CD1c-positive myeloid dendritic cell (primary cell): ENCODE results near the gene CHAC1.

Experiments
- DNase-seq: peaks from one replicate; pipeline ENCODE4 v3.0.0-alpha.2; 2016; ENCODE audit errors: extremely low spot score

Gene CHAC1, protein sequence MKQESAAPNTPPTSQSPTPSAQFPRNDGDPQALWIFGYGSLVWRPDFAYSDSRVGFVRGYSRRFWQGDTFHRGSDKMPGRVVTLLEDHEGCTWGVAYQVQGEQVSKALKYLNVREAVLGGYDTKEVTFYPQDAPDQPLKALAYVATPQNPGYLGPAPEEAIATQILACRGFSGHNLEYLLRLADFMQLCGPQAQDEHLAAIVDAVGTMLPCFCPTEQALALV

DNA sequence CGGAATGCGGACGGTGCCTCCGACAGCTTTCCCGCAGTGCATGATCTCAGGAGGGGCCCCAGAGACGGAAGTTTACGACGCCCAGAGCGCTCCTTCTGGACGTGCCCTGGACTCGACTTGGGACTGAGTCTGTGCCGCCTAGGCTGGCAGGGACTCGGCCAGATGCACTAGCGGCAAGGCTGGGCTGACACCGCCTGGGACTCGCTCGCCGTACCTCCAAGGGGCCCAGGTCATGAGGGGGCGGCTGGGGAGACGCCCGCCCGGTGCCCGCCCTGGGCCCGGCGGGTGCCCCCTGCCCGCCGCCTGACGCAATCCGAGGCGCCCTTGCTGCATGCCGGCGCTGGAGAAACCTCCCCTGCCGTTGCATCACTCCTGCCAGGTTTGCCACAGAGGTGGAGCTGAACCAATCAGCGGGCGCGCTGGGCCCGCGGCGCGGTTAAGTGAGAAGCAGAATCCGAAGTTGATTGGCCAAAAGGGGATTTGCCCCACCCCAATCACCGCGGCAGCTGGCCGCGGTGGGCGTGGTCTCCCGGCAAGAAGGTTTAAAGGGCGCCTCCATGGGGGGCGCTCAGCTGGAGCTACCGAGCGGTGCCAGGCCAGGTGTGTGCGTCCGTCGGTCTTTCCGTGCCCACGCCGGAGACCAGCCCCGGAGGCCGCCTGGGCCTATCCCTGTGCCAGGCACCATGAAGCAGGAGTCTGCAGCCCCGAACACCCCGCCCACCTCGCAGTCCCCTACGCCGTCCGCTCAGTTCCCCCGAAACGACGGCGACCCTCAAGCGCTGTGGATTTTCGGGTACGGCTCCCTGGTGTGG is at the start of gene CHAC1:
CHAC1 (plus strand) TSS at position 571 of the 812 bp plus-strand sequence; CDS start at position 684, 113 bp downstream.
- peak; percentile 96 for DNase-seq

DNA sequence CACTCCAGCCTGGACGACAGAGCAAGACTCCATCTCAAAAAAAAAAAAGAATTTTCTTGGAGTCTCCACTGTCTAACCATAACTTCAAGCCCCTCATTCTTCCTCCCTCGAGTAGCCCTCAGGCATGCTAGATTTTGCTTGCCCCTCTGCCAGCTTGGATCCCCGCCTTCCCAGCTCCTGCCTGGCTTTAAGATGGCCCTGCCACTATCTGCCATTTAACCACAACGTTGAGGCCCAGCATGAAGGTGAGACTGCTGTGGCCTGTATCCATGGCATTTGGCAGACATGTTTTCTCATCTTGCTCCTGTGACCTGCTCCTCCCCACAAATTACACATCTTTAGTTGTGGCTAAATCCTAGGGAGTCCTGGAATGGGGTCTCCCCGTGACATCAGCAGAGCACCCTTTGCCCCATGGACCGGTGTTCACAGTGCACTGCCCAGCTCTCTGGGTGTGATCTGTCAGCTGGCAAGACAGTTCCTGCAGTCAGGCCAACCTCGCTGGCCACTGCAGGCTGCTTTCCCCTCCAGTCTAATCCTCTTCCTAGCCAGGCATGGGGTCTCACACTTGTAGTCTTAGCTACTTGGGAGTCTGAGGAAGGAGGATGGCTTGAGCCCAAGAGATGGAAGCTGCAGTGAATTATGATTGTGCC is 48.6 kb upstream of the CHAC1 start:
- no peak for DNase-seq

DNA sequence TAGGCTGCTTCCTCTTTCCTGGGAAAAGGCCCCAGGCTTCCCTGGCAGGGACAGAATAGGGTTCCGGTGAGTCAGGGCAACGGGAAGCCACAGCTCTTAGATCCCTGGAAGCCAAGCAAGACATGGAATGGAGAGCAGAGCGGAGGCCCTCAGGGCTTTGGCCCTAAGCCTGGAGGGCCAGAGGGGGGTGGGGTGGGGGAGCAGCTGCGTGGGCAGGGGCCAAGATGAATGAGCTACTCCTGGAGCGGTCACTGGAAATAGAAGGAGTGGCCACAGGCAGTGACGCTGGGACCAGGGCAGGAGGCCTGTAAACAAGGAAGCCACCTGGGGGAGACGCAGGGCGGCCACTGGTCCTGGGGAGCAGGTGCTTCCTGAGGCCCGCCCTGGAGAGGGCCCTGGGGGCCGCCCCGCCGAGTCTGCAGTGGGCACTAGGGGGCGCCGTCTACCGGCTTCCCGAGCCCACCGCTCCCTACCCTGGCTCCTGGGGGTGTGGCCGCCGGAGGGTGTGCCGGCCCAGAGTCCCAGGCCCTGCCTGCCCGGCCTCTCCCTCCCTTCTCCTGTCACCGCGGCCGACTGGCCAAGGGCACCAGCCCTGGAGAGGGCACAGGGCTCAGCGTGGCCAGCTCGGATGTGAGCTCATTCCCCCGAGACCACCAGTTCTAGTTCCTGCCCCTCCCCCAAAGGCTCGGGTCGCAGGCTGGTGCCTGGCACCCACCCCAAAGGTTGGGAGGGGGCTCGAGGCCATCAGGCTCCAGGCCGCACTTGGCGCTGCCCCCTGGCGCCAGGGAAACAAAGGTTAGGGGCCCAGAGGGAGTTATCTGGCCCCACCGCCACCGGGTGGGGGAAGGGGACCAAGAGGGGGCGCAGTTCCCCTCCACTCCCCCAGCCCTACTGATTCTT is 46.9 kb upstream of the CHAC1 start:
- DNase-seq, result peak; percentile 64

DNA sequence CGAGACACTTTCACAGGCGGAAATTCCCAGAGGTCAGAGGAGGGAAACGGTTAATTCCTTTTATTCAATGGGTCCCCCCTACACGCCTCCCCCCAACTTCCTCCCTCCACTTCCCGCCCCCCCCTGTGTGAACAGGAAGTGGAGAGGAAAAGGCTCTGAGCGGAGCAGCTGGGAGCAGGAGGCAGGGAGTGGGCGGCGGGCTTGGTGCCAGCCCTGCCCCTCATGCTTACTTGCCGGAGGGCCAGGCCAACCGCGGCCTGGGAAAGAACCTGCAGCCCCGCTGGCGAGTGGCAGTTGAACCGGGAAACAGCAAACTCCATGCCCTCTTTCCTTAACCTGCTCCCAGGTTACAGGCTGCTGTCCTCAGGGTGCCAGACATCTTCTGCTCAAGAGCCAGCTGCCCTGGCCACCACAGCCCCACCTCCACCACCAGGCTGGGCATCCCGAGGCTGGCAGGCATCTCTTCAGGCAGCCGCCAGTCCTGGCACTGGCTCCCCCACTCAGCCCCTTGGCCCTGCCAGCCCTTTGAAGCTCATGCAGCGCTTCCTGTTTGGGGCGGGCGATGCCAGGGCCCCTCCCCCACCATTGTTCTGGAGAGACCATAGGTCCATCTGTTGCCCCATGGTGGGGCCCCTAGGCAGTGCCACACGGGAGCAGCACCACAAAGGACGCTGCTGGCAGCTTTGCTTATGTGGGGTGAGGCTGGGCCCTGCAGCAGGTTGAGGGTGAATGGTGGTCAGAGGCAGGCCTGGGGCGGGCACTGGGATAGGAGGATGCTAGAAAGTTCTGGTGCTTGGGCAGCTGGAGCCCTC is 46.1 kb upstream of the CHAC1 start:
- peak; percentile 60 for DNase-seq

DNA sequence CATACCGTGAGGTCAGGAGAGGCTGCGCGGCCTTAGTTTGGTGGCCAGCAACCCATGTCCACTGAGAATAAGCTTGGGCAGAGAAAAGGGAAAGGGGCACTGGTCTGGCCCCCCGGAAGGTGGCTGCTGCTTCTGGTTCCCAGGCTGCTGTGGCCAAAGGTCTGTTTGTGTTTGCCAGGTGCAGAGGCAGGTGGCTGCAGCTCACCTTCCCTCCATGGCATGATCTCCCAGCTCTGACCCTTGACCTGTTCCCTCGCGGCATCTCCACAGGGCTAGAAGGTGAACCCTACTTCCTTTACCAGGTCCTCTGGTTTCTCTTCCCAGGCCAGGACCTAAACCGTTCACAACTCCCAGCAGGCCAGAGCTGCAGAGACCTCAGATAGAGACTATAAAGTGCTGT is 45.2 kb upstream of the CHAC1 start:
- no peak for DNase-seq

DNA sequence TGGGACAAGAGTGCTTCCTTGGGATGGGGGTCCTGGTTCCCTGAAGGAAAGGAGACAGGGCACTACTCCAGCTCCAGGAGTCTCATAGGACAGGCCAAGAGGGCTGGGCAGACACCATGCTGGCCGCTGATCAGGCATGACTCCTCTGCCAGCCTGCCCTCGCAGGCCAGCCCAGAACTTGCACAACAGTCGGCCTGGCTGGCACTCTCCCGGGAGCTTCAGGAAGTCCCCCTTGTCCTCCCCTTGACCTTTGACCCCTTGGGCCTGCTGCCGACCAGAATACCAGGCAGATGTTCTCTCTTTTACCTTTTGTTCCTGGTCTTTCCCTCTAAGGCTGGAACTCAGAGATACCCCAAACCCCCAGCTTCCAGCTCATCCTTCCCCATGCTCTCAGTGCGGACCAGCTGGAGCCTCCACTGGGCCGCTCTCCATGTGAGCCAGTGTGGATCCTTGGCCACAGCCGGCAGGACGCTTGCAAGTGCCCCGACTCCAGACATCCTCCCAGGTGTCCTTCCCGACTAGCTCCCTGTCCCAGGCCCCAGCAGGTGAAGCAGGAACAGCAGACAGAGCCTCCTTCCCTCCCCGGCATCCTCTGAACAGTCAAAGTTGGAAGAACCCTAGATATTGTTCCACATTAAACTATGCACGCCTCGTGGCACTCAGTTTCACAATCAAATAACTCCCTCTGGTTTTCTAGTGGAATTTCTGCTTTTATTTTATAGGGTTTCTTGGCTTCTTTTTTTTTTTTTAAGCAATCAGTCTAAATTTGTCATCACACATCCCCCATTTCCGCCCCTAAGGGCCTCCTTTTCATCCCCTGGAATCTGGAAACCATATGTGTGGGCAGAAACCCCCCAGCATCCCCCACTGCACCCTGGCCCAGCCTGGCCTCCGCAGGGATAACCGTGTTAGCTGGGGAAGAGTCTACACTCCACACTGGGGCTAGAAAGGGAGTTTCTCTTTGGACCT is 43.3 kb upstream of the CHAC1 start:
- DNase-seq, result peak; percentile 39

DNA sequence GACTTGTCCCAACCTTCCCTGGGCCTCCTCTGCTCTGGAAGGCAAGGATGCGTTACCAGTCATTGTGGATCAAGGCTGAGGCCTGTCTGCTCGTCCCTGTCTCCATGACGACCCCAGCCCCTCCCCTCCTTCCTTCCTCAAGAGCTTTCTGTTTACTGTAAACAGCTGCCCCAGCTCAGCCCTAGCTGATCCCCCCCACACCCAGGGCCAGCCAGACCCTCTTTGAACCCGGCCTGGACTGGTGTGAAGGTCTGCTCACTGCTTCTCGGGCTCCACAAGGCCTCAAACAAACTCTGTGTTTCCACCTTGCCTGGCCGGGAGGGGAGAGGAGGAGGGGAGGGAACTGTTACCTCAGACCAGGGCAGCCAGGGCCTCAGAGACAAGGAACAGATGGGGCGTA is 42.1 kb upstream of the CHAC1 start:
- no peak for DNase-seq

DNA sequence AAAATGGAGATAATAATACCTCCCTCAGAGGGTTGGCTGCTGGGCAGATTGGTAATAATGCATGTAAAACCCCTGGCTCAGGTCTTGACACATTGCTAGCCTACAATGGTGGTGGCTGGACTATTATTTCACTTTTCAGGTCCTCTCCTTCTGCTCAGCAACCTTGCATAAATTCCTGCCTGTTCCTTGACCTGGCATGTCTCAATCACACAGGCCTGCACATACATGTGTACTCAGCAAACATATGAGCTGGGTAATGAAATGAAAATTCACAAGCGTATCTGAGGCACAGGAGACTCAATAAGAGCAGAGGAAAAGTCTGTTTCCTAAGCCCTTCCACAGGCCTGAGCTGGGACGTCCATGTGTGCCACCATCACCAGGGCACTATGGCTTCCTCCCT is 41.6 kb upstream of the CHAC1 start:
- no peak for DNase-seq

DNA sequence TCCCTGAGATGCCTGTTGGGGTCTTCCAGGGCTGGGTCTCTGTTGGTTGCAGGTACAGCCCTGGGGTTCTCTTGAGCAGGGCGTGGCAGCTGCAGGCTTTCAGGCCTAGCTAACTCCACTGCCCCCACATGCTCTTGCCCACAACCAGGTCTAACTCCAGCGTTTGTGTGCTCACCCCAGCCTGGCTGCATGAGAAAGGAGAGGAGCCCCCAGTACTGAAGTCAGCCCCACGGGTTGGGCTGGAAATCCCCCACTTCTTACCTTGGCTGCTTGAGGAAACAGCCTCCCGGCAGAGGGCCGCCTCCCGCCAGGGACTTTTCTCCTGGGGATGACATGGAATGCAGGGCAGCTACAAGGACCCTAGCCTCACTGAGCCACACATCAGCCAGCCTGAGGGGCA is 40.8 kb upstream of the CHAC1 start:
- no peak for DNase-seq

DNA sequence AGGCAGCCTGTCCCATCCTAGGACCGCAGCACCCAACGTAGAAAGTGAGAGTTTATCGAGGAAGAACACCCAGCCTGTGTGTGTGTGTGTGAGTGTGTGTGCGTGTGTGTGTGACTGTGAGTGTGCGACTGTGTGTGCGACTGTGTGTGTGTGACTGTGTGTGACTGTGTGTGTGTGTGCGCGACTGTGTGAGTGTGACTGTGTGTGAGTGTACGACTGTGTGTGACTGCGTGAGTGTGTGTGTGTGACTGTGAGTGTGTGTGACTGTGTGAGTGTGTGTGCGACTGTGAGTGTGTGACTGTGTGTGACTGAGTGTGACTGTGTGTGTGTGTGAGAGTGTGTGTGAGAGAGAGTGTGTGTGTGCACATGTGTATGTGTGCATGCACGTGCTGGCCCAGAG is 39.3 kb upstream of the CHAC1 start:
- DNase-seq, result no peak

DNA sequence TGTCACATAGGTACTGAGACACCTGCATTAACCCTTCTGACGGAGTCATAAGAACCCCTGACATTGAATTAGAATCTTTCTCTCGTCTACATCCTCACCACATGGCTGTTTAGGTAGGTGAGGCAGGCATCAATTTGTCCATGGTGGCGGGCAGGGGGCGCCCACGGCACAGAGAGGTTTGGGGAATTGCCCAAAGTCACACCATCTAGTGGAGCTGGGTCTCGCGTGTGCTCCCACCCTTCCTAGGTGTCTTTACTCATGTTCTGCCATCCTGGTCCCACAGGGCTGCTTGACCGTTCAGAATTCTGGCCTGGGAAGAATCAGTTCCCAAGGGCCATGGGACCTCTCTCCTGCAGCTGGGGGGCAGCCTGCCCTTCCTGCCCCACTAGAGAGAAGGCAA is 38.8 kb upstream of the CHAC1 start:
- DNase-seq, result no peak

DNA sequence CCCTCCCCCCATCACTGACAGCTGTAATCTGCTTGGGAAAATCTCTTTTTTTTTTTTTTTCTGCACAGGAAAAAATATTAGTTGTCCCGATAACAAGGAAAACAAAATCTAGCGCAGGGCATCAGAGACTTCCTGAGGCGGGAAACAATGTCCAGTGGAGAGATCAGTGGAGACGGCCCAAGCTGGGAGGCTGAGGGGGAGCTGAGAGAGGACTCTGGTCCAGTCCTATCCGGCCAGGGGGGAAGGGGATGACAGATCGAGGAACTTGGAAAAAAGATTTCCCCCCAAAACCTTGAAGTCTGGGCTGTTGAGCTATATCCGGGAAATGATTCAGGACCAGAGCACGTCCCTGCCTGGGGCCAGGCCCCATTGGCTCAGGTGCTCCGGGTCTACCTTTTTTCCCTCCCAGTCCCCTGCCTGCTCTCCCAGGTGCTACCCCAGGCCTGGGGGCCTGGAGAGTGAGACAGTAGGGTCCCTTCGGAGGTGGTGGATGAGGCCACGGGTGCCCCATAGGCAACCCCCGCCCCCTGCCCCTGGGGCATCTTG is 38.1 kb upstream of the CHAC1 start:
- DNase-seq, result no peak

DNA sequence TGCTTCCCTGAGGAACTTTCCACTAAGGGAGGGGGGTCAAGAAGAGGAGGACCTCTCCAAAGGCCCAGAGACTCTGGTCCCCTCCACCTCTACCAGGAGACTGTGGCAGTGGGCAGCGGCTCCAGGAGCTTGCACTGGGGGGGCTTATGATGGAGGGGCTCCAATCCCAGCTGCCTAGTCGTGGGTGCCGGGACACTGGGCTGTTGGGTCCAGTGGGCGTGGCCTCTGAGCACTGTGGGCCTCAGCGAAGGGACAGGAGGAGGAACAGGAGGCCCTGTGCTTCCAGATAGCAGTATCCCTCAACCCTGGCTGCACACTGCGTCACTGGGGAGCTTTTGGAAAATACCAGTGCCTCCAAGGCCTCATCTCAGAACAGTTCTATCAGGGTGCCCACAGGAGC is 37.6 kb upstream of the CHAC1 start:
- no peak for DNase-seq

DNA sequence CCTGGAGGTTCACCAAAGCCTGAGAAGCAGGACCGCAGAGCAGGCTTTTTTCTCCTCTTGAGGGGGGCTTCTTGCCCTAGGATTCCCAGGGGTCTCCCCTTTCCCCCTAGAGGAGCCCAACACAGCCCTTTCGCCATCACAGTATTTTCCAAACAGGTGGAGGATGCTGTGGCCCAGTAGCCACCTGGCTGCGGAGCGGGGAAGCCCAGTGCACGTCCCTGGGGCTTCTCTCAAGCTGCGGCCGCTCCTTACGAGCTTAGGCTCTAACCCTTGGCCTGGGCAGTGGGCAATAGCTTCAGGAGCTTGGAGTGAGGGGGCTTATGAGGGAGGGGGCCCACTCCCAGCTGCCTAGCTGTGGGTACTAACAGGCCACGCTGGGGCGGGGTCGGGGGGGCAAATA is 35.7 kb upstream of the CHAC1 start:
- DNase-seq, result no peak

DNA sequence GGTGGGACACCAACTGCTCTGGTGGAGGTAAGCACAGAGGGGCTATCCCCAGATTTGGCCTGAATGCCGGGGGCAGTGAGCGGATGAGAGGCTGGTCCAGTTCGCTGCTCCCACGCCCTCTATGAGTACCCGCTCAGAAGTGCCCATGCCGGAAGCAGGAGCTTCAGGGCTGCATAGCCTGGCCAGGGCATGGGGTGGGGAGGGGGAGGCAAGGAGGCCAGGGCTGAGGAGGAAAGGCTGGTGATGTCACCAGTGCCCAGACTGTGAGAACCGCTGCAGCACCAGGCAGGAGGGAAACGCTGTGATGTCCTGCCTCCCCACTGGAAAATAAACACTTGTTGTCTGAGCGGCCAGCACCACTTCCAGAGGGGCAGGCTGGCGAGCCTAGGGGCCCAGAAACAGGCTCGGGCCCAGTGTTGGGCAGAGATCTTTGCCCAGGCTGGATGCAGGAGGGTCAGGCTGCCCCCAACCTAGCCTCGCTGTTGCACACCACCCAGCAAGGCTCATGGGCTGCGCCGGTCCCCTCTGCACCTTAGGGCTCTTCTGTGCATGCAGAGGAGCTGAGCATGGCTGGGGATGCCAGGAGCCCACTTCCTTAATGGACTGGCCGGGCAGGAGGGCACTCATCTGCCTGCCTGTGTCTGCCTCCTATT is 35.0 kb upstream of the CHAC1 start:
- DNase-seq, result no peak

DNA sequence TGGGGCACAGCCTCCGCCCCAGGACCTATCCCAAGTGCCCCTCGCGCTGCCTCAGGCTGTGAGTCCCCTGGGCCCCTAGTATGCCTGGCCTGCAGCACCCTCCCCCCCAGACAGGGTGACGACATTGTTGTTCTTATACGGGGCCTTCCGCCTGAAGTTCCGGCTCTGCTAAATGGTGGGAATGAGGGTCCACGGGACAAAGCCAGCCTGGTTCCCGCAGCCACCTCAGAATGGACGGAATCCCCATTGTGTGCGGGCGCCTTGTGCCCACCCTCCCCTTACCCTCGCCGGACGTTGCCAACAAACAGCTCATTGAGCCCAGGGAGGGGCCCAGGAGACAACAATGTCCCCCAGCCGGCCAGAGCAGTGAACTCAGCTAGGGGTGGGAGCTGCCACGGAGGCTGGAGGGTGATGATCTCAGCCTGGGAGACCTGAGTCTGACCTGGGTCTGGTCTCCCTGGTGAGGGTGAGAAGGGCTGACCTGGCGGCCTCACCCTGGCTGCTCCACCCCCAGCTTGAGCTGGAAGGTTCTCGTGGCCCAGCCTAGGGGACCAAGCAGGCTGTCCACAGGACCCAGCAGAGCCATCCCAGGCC is 34.4 kb upstream of the CHAC1 start:
- DNase-seq, result no peak

DNA sequence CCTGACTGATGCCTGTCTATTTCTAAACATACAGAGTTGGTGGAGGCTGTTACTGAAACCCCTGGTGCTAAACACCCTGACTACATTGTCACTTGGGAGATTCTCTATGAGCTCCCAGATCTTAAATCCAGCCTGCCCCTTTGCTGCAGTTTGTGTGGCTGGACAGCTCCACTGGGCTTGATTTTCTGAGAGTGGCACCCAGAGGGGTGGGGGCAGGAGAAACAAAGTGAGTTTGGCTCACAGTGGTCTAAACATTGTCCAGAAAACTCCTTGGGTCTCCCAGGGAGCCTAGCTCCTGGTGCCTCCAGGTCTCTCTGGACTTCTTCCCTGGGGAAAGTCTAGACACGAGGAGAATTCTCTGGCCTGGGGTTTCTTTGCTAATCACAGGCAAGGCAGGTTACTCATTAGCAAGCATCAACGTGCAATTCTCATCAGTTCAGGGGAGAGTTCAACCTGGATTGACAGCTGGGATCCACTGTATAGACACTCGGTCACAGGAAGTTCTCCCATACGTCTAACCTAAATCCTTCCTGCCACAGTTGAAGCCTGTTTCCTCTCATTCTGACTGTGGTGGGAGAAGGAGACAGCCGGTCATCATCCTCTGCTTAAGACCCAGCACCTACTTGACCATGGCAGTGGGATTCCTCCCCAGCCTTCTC is 31.2 kb upstream of the CHAC1 start:
- no peak for DNase-seq

DNA sequence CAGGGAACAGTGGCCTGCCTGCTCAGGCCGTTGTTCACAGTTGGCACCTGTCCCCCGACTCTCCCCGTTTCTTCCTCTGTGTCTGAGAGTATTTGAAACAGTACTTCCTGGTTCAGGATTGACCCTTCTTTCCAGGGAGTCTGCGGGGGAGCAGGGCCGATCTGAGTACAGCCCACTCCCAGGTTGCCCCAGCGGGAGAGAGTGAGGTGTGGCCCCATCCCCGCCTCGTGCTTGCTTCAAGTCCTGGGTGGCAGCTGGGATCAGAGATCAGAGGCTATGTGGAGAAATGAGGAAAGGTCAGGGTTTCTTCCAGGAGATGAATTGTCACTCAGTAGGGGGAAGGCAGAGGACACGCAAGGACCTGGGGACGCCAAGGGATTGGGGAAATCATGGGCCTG is 30.7 kb upstream of the CHAC1 start:
- DNase-seq, result no peak
